GM18505 (cell line): Measurements from ENCODE around the gene FARP2.

Source experiments
- ATAC-seq: cut with Tn5 transposase; IDR thresholded peaks from one replicate; pipeline ENCODE4 v1.9.1; 2021; ENCODE audit not compliant: unreplicated experiment
- POLR2A ChIP-seq: IDR thresholded peaks from 4 replicates; pipeline ENCODE4 v1.6.1; 2011; ENCODE audit warnings: borderline replicate concordance; ENCODE audit not compliant: insufficient read depth, insufficient read length; ENCODE audit errors: extremely low read depth

The FARP2 gene

GRCh38 chr2:241473399-241473798 lies 117.3 kb downstream of the FARP2 start:
- no peak for TF ChIP-seq POLR2A

GRCh38 chr2:241475267-241475666 lies 119.2 kb downstream of the FARP2 start:
- ATAC-seq, result no peak
- TF ChIP-seq POLR2A, result no peak

More at GRCh38 chr2:241473399-241473798, 117.3 kb downstream of the FARP2 start:
- no peak for ATAC-seq

GRCh38 chr2:241478166-241478565 lies 122.1 kb downstream of the FARP2 start:
- ATAC-seq, result no peak
- TF ChIP-seq POLR2A, result no peak

GRCh38 chr2:241479026-241479898 lies 123.2 kb downstream of the FARP2 start:
- TF ChIP-seq POLR2A, result no peak

GRCh38 chr2:241481687-241482086 lies 125.6 kb downstream of the FARP2 start:
- TF ChIP-seq POLR2A, result no peak
- ATAC-seq, result no peak

More at GRCh38 chr2:241479026-241479898, 123.2 kb downstream of the FARP2 start:
- ATAC-seq, result no peak

GRCh38 chr2:241482126-241482955 lies 126.3 kb downstream of the FARP2 start:
- TF ChIP-seq POLR2A, result no peak
- ATAC-seq, result no peak

- no peak for ATAC-seq
Measured at GRCh38 chr2:241483305-241483704, 127.2 kb downstream of the FARP2 start.

GRCh38 chr2:241485172-241485911 lies 129.3 kb downstream of the FARP2 start:
- no peak for TF ChIP-seq POLR2A
- no peak for ATAC-seq

More at GRCh38 chr2:241483305-241483704, 127.2 kb downstream of the FARP2 start:
- no peak for TF ChIP-seq POLR2A

- TF ChIP-seq POLR2A, result no peak
- ATAC-seq, result no peak
Measured at GRCh38 chr2:241489088-241489487, 133.0 kb downstream of the FARP2 start.

- ATAC-seq, result no peak
- no peak for TF ChIP-seq POLR2A
Measured at GRCh38 chr2:241489733-241490680, 133.9 kb downstream of the FARP2 start.

GRCh38 chr2:241490825-241491506 lies 134.9 kb downstream of the FARP2 start:
- ATAC-seq, result no peak
- no peak for TF ChIP-seq POLR2A
